Activated CD4-positive, alpha-beta T cell treated with anti-CD3 and anti-CD28 coated beads, Interleukin-2, Interleukin-4, amounts not matched to agents 100 ng/mL and 50 ng/mL, durations not matched to agents 16 hours and 8 hours (primary cell): ENCODE data around the gene SNRNP25.
"Not testable (repeated sequence)": the region's sequence is repeated elsewhere in the genome, so short reads cannot be mapped to it uniquely, and the experiment has no call there.

Experiments used
- DNase-seq: peaks from one replicate; pipeline ENCODE4 v3.0.0-alpha.2; 2020; ENCODE audit warnings: low spot score

SNRNP25 gene

GRCh38 chr16:53346-54236 is at the start of gene SNRNP25, which contains the start of gene POLR3K:
Gene SNRNP25 (plus strand): TSS chr16:53828. CDS start chr16:54017, 189 bp downstream.
Gene POLR3K (minus strand): TSS chr16:53608. CDS start chr16:53586, 22 bp downstream.
- DNase-seq: peak; percentile 99

- DNase-seq: no peak
Observed at GRCh38 chr16:9903-10665, 43.5 kb upstream of the SNRNP25 start.

GRCh38 chr16:10772-11171 is 42.9 kb upstream of the SNRNP25 start:
- DNase-seq: peak; percentile 94

GRCh38 chr16:17062-17765 is 36.4 kb upstream of the SNRNP25 start:
- not testable (repeated sequence) for DNase-seq

- not testable (repeated sequence) for DNase-seq
Observed at GRCh38 chr16:20886-21285, 32.7 kb upstream of the SNRNP25 start.

GRCh38 chr16:24151-24550 is 29.5 kb upstream of the SNRNP25 start:
- not testable (repeated sequence) for DNase-seq

- DNase-seq: not testable (repeated sequence)
Observed at GRCh38 chr16:25926-26348, 27.7 kb upstream of the SNRNP25 start.

- DNase-seq: not testable (repeated sequence)
Observed at GRCh38 chr16:30627-31026, 23.0 kb upstream of the SNRNP25 start.

- not testable (repeated sequence) for DNase-seq
Observed at GRCh38 chr16:33154-33876, 20.3 kb upstream of the SNRNP25 start.

GRCh38 chr16:33877-34647 is 19.6 kb upstream of the SNRNP25 start:
- no peak for DNase-seq

GRCh38 chr16:34648-34987 is 19.0 kb upstream of the SNRNP25 start:
- DNase-seq: no peak

GRCh38 chr16:35011-35677 is 18.5 kb upstream of the SNRNP25 start:
- DNase-seq: no peak

GRCh38 chr16:35678-36305 is 17.8 kb upstream of the SNRNP25 start:
- no peak for DNase-seq

- DNase-seq: no peak
Observed at GRCh38 chr16:36336-36984, 17.2 kb upstream of the SNRNP25 start.

GRCh38 chr16:37511-37910 is 16.1 kb upstream of the SNRNP25 start:
- DNase-seq: no peak

- DNase-seq: not testable (repeated sequence)
Observed at GRCh38 chr16:38206-38605, 15.4 kb upstream of the SNRNP25 start.

GRCh38 chr16:38941-39892 is 14.4 kb upstream of the SNRNP25 start:
- DNase-seq: peak; percentile 41

- DNase-seq: no peak
Observed at GRCh38 chr16:41439-42068, 12.1 kb upstream of the SNRNP25 start.
